Naive B cell (primary cell): ENCODE data around the gene MFAP4. TPM values are rescaled to one million over a fixed set of nuclear protein-coding genes. Genes with fewer than 3 reads are reported as not detected.
A peak's percentile ranks its signal among the peaks of the same experiment; 100 is the strongest.

ENCODE experiments used
- ATAC-seq, 2 donors: fragments of 150-1000 bp; cut with Tn5 transposase; 2 replicates each; pipeline ENCODE4 v1.10.0; 2021; ENCODE audit warnings: low read depth in 2 of 2, mild to moderate bottlenecking in 2 of 2, moderate library complexity in 2 of 2
- DNase-seq: peaks from one replicate; pipeline ENCODE4 v3.0.0; 2022
- H3K27ac Mint-ChIP-seq, 6 donors: one replicate each; pipeline ENCODE4 v1.8.0; 2020 to 2022; ENCODE audit warnings: mild to moderate bottlenecking in 6 of 6, mixed read lengths in 6 of 6, moderate library complexity in 5 of 6, inconsistent platforms in 2 of 6
- H3K27me3 Mint-ChIP-seq, 3 donors: one replicate each; pipeline ENCODE4 v1.8.0; 2021 to 2022; ENCODE audit warnings: mixed read lengths in 3 of 3, mild to moderate bottlenecking in 1 of 3
- H3K36me3 Mint-ChIP-seq, 2 donors: one replicate each; pipeline ENCODE4 v1.8.0; 2020 to 2022; ENCODE audit warnings: mixed read lengths in 2 of 2, inconsistent platforms in 1 of 2, mild to moderate bottlenecking in 1 of 2
- H3K4me1 Mint-ChIP-seq, 3 donors: one replicate each; pipeline ENCODE4 v1.8.0; 2020 to 2022; ENCODE audit warnings: mixed read lengths in 3 of 3, inconsistent platforms in 1 of 3, mild to moderate bottlenecking in 1 of 3, moderate library complexity in 1 of 3
- H3K4me3 Mint-ChIP-seq, 8 donors: one replicate each; pipeline ENCODE4 v1.8.0; 2020 to 2022; ENCODE audit warnings: mild to moderate bottlenecking in 8 of 8, mixed read lengths in 8 of 8, moderate library complexity in 8 of 8, inconsistent platforms in 2 of 8
- H3K9me3 Mint-ChIP-seq, 7 donors: one replicate each; pipeline ENCODE4 v1.8.0; 2020 to 2022; ENCODE audit warnings: mixed read lengths in 7 of 7, mild to moderate bottlenecking in 5 of 7, inconsistent platforms in 2 of 7, moderate library complexity in 1 of 7
- polyA plus RNA-seq, 6 donors: library from polyadenylated mRNA; unstranded; fragments of 300-500 nt; fragmentation: Illumina TruSeq; gene quantifications; one replicate each; pipeline ENCODE4 v1.2.3, GENCODE V29; 2021; ENCODE audit warnings: low read depth in 6 of 6

MFAP4 gene
- polyA plus RNA-seq, 6 donors from 2014 or later = not detected

DNA sequence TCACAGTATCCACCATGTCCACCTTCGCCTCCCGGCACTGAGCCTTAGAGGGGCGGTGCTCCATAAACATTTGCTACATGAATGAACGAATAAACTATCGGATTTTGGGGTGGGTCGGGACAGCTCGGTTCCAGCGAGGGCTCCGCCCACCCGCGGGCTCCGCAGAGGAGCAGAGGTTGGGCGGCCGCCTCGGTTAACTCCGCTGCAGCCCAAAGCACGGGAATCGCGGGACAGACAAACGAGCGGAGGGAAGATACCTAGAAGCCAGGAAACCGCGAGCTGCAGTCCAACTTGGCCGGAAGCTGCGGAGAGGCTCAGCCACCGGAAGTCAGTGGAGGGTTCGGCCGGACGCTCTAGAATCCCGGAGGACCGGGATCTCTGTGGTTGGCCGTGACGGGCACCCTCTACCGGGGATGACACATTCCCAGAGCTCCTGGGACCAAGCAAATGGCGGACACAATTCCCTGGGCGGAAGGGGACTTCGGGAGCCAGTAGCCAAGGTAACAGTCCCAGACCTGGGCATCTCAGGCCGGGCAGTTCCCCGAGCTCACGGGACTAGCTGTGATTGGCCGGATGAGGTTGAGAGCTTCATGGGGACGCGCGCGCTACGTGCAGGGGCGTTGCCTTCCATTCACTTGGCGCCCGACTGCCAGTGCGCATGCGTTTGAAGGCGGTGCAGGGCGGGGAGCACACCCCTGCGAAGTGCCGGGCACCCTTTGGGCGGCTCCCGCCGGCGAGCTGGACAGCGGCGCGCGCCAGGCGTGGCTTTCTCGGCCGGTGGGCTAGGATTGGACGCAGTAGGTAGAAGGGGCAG lies 9.2 kb downstream of the MFAP4 start:
- peak overlapping the region; percentile 95 to 100 (median 100) for H3K4me3 Mint-ChIP-seq
- H3K36me3 Mint-ChIP-seq = peaks cover 0 to 10% of the 10 kb centered on the region in 2 donors
- no peaks in the 10 kb centered on the region for H3K27me3 Mint-ChIP-seq
- H3K4me1 Mint-ChIP-seq = peaks cover 10 to 37% (median 19%) of the 10 kb centered on the region in 3 donors
- no peaks in the 10 kb centered on the region for H3K9me3 Mint-ChIP-seq
- peak; percentile 88 to 92 for ATAC-seq
- DNase-seq = peak; percentile 99
- peak overlapping the region; percentile 97 to 100 (median 99) for H3K27ac Mint-ChIP-seq

DNA sequence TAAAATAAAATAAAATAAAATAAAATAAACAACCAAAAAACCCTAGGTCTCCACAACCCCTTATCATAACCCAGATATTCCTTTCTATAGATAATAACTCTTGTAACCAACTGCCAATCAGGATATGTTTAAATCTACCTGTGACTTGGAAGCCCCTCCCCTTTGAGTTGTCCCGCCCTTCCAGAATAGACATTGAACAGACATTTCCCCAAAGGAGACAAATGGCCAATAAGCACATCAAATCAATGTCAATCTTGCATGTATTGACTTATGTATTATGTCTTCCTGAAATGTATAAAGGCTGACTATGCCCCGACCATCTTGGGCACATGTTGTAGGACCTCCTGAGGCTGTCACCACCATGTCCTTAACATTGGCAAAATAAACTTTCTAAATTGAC lies 10.2 kb downstream of the MFAP4 start:
- Mint-ChIP-seq H3K4me3 (peak overlapping the region; percentile 95 to 100 (median 100)), H3K9me3 (no peaks in the 10 kb centered on the region), H3K27me3 (no peaks in the 10 kb centered on the region), H3K36me3 (peaks cover 0 to 10% of the 10 kb centered on the region in 2 donors), H3K4me1 (peaks cover 16 to 46% (median 21%) of the 10 kb centered on the region in 3 donors), H3K27ac (peak overlapping the region in 5 of 6 donors; percentile 66 to 99 (median 98))
- DNase-seq = no peak
- ATAC-seq = no peak

DNA sequence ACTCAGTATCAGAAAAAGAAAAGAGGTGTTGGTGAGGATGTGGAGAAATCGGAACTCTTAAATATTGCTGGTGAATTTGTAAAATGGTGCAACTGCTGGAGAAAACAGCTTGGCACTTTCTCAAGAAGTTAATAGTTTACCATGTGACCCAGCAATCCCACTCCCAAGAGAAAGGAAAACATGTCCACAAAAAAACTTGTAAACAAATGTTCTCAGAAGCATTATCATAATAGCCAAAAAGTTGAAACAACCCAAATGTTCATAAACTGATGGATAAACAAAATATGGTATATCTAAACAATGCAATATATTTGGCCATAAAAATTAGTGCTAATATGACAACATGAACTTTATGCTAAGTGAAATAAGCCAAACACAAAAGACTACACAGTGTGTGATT lies 11.3 kb downstream of the MFAP4 start:
- H3K36me3 Mint-ChIP-seq = peaks cover 0 to 5% of the 10 kb centered on the region in 2 donors
- no peak for DNase-seq
- ATAC-seq = no peak
- H3K4me3 Mint-ChIP-seq = peak overlapping the region in 4 of 8 donors; percentile 20 to 82 (median 53)
- peak overlapping the region in 1 of 6 donors; percentile 49 for H3K27ac Mint-ChIP-seq
- no peaks in the 10 kb centered on the region for H3K9me3 Mint-ChIP-seq
- H3K27me3 Mint-ChIP-seq = no peaks in the 10 kb centered on the region
- H3K4me1 Mint-ChIP-seq = peaks cover 24 to 53% (median 32%) of the 10 kb centered on the region in 3 donors

DNA sequence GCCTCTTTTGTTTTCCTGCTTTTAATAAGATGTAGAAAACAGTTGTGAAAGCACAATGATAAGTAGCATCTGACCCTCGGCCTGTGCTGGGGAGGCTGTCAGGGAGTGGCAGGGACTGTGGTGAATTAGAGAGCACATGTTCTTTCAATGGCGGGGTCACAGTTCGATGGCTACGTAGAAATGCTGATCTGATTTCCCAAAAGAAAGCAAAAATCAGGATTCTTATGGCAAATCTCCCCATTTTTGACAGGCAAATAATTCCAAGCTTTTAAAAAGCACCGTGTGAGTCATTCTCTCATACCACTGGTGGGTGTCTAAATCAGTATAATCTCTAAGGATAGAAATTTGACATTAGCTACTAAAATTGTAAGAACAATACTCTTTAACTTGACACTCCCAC lies 12.9 kb downstream of the MFAP4 start:
- Mint-ChIP-seq H3K27ac (no peak overlapping the region), H3K9me3 (no peaks in the 10 kb centered on the region), H3K4me1 (peaks cover 37 to 61% (median 47%) of the 10 kb centered on the region in 3 donors), H3K27me3 (no peaks in the 10 kb centered on the region), H3K4me3 (peak overlapping the region in 1 of 8 donors; percentile 73), H3K36me3 (no peaks in the 10 kb centered on the region)
- DNase-seq = no peak
- ATAC-seq = no peak

DNA sequence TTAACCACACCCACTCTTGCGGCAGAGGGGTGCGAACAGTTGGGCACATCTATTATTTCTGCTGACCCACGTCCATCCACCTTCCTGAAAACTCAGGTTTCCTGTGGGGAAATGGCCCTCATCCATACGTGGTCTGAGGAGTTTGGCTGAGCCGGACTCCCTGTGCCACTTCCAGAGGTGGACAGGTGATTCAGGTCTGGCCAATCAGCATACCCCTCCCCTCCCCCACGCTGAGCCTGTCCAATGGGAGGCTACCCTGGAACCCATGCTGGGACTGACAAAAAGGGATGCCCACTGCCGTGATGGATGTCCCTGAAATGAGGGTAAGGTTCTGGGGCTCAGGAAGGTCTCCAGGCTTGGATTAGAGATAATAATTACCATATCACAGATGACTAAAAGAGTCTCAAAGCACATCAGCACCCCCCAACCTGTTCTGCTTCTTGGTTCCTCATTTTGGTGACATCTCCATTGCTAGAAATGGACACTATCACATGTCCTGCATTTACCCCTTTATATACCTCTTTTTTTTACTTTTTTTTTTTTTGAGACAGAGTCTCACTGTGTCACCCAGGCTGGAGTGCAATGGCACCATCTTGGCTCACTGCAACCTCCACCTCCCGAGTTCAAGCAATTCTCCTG lies 14.0 kb downstream of the MFAP4 start:
- Mint-ChIP-seq H3K36me3 (no peaks in the 10 kb centered on the region), H3K9me3 (no peaks in the 10 kb centered on the region), H3K4me3 (peak overlapping the region in 3 of 8 donors; percentile 24 to 45 (median 25)), H3K27me3 (no peaks in the 10 kb centered on the region), H3K4me1 (peaks cover 41 to 56% (median 52%) of the 10 kb centered on the region in 3 donors), H3K27ac (no peak overlapping the region)
- ATAC-seq (no peak), DNase-seq (no peak)

DNA sequence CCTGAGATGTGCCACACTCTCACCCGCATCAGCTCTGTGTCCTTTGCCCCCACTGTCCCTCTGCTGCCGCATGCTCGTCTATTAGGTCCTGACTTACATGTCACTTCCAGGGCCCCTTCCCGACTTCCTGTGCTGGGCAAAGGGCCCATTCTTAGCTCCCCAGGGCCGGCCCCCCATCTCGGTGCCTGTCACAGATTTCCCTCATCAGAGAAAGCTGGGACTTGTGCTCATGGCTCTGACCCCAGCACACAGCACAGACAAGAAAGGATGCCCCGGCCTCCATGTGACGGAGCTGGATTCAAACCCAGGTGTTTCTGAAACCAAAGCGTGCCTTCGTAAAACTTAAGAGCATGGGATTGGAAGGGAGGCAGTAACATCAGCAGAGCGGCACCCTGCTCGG lies 14.6 kb downstream of the MFAP4 start:
- Mint-ChIP-seq H3K27me3 (no peaks in the 10 kb centered on the region), H3K27ac (peak overlapping the region in 1 of 6 donors; percentile 65), H3K4me1 (peaks cover 41 to 53% (median 52%) of the 10 kb centered on the region in 3 donors), H3K4me3 (peak overlapping the region in 4 of 8 donors; percentile 37 to 71 (median 43)), H3K36me3 (no peaks in the 10 kb centered on the region), H3K9me3 (no peaks in the 10 kb centered on the region)
- DNase-seq (no peak), ATAC-seq (no peak)

DNA sequence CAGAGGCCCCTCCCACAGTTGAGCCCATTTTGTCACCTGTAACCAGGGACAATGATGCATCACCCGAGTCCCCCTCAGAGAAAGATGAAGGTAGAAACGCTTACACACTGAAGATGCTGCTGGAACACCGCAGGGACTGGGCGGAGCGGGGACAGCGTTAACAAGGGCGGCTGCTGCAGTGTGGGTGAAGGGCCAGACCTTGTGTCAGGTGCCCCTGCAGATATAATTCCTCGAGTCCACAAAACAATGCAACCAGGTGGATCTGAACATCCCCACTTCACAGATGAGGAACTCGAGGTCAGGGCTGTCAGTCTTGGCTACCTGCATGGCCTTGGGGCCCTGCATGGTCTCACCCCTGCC lies 15.0 kb downstream of the MFAP4 start:
- no peaks in the 10 kb centered on the region for H3K27me3 Mint-ChIP-seq
- no peak for DNase-seq
- no peak for ATAC-seq
- H3K36me3 Mint-ChIP-seq = no peaks in the 10 kb centered on the region
- no peaks in the 10 kb centered on the region for H3K9me3 Mint-ChIP-seq
- peak overlapping the region in 1 of 6 donors; percentile 32 for H3K27ac Mint-ChIP-seq
- peak overlapping the region in 3 of 8 donors; percentile 47 to 81 (median 50) for H3K4me3 Mint-ChIP-seq
- H3K4me1 Mint-ChIP-seq = peaks cover 39 to 49% (median 48%) of the 10 kb centered on the region in 3 donors

DNA sequence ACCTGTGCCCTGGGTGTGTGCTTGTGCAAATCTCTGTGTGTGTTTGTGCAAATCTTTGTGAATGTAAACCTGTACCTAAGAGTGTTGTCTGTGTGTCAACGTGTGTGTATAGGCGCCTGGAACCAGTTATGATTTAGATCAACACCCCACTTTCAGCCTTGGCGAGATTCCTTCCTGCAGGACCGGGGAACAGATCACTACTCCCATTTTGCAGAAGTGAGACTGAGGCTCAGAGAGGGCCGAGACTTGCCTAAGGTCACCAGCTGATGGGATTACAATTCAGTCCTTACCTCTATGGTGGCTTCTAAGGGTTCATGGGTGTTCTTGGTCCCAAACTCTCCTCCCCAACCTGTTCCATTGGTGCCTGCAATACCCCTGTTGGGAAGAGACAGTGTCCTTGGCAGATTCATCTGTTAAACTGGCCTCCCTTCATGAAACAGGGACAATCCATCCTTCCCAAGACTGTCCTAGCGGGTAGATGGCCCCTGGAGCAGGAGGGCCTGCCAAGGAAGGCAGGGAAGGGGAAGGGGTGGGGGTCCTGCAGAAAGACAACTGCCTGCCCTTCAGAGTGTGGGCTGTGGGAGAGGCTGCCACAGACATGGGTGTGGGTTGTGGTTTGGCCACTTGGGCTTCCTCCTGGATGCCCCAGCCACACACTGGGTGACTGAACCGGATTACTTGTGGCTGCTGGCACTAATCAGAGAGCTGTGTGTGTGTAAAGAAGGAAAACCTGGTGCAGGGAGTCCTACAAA lies 15.6 kb downstream of the MFAP4 start:
- ATAC-seq = no peak
- Mint-ChIP-seq H3K4me1 (peaks cover 35 to 45% (median 45%) of the 10 kb centered on the region in 3 donors), H3K27me3 (no peaks in the 10 kb centered on the region), H3K9me3 (no peaks in the 10 kb centered on the region), H3K36me3 (no peaks in the 10 kb centered on the region), H3K27ac (peak overlapping the region in 4 of 6 donors; percentile 32 to 97 (median 88)), H3K4me3 (peak overlapping the region in 7 of 8 donors; percentile 42 to 84 (median 76))
- DNase-seq = no peak

DNA sequence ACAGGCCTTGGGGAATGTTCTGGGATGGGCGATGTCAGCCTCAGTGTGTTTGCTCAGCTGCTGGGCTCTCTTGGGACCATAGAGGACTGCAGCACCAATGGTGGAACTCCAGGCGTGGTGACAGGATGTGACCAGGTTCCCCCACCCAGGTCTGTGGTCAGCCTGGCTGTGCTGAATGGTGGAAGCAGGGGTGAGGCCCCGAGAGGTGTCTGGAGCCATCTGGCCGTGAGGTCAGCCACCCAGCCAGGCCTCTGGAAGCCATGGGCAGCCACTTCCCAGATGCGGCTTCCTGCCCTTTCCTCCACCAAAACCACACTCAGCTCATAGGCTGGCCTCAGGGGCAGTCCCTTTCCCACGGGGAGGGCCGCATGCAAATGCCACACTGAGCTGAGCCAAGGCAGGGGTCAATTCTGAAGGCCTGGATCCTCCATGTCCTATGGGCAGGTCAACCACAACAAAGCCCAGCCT lies 16.5 kb downstream of the MFAP4 start:
- H3K27ac Mint-ChIP-seq = peak overlapping the region in 5 of 6 donors; percentile 60 to 97 (median 89)
- H3K4me3 Mint-ChIP-seq = peak overlapping the region; percentile 28 to 89 (median 82)
- no peaks in the 10 kb centered on the region for H3K36me3 Mint-ChIP-seq
- DNase-seq = peak; percentile 47
- ATAC-seq = peak; percentile 57 to 62
- H3K27me3 Mint-ChIP-seq = peaks cover 0 to 8% (median 0%) of the 10 kb centered on the region in 3 donors
- H3K9me3 Mint-ChIP-seq = peaks cover 0 to under 1% (median 0%) of the 10 kb centered on the region in 7 donors
- peaks cover 31 to 42% (median 38%) of the 10 kb centered on the region in 3 donors for H3K4me1 Mint-ChIP-seq

DNA sequence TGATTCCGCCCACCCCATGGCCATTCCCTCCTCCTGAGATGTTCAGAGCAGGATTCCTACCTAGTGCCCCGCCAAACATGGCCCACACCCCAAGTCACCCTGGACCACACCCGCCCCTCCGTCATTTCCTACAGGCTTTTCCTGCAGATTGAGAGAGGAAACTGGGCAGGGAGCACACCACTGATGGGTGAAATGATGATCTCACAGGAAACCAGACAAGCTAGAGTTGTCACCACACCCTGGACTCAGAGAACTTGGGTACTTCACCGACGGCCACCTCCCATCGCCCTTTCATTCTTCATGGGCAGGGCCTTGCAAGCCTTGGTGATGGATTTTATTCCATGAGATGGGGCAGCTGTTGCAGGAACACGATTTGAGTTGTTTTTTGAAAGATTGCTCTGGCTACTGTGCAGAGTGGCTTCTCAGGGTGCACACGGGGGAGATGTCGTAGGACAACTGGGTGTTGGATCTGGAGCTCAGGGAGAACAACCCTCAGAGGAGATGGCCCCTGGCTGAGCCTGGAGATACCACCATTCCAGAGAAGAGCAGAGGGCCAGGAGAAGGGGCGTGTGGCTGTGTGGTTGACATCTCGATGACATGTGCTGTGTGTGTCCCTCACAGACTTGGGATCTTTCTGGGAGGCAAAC lies 17.0 kb downstream of the MFAP4 start:
- DNase-seq (peak; percentile 45), ATAC-seq (peak; percentile 65)
- peak overlapping the region; percentile 28 to 89 (median 82) for H3K4me3 Mint-ChIP-seq
- peaks cover 0 to 8% (median 0%) of the 10 kb centered on the region in 3 donors for H3K27me3 Mint-ChIP-seq
- H3K36me3 Mint-ChIP-seq = no peaks in the 10 kb centered on the region
- H3K9me3 Mint-ChIP-seq = peaks cover 0 to 1% (median 0%) of the 10 kb centered on the region in 7 donors
- peaks cover 31 to 42% (median 38%) of the 10 kb centered on the region in 3 donors for H3K4me1 Mint-ChIP-seq
- peak overlapping the region in 5 of 6 donors; percentile 60 to 97 (median 89) for H3K27ac Mint-ChIP-seq

DNA sequence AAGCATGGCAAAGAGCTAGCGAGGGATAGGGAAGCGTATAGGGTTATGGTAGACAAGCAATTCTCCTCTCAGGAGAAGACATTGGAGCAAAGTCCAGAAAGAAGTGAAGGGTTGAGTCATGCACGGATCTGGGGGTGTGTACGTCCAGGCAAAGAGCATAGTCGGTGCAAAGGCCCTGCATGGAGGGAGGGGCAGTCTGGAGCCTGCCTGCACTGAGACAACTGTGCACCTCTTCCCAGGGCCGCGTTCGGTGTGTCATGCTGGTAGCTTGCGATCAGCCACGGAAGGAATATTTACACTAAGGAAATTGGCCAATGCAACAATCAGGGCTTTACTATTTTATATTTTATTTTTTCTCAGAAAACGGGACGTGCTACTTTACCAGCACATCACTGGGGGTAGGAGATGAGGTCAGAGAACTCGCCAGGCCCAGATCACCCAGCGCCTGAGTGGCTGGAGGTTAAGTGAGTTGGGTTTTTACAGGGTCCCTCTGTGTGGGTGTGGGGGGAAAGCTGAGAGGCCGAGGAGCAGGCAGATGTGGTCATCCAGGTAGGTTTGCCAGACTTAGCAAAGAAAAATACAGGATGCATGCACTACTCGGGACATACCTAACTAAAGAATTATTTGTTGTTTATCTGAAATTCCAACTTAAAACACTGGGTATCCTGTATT lies 17.7 kb downstream of the MFAP4 start:
- no peaks in the 10 kb centered on the region for H3K36me3 Mint-ChIP-seq
- ATAC-seq = no peak
- peak overlapping the region in 5 of 6 donors; percentile 27 to 97 (median 87) for H3K27ac Mint-ChIP-seq
- no peak for DNase-seq
- peak overlapping the region in 7 of 8 donors; percentile 3 to 84 (median 57) for H3K4me3 Mint-ChIP-seq
- peaks cover 0 to 8% (median 0%) of the 10 kb centered on the region in 3 donors for H3K27me3 Mint-ChIP-seq
- peaks cover 31 to 42% (median 38%) of the 10 kb centered on the region in 3 donors for H3K4me1 Mint-ChIP-seq
- H3K9me3 Mint-ChIP-seq = peaks cover 0 to 1% (median 0%) of the 10 kb centered on the region in 7 donors

DNA sequence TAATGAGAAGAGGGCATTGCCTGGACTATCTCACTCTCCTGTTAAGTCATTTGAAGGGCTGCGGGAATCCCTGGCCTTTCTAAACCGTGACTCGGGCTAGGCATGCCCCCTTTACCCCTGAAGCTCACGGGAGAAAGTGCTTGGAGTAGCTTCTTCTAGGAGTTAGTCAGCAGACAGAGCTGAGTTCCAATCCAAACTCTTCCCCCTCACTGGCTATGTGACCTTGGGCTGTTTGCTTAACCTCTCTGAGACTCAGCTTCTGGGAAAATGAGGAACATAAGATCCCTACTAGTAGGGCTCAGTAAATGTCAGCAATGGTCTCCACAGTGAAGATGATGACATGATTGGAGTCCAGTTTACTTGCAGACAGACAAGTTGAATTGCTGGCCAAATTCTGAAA lies 18.8 kb downstream of the MFAP4 start:
- Mint-ChIP-seq H3K27ac (peak overlapping the region in 2 of 6 donors; percentile 60 to 87), H3K4me3 (peak overlapping the region in 1 of 8 donors; percentile 81), H3K27me3 (peaks cover 0 to 8% (median 0%) of the 10 kb centered on the region in 3 donors), H3K36me3 (no peaks in the 10 kb centered on the region), H3K4me1 (peaks cover 34 to 41% (median 35%) of the 10 kb centered on the region in 3 donors), H3K9me3 (peaks cover 0 to 1% (median 0%) of the 10 kb centered on the region in 7 donors)
- no peak for DNase-seq
- ATAC-seq = no peak
